Stimulated activated CD4-positive, alpha-beta T cell treated with anti-CD3 and anti-CD28 coated beads, Interleukin-12 subunit alpha, Interleukin-12 subunit beta, amount 100 ng/mL, for 4 hours (primary cell): ENCODE measurements around the gene ADD2.
"Not testable (repeated sequence)": the region's sequence is repeated elsewhere in the genome, so short reads cannot be mapped to it uniquely, and the experiment has no call there.

Experiments
- DNase-seq: peaks from one replicate; pipeline ENCODE4 v3.0.0-alpha.2; 2020

The ADD2 gene

GRCh38 chr2:70747284-70747683, 20.7 kb downstream of the ADD2 start:
- DNase-seq, result no peak

- DNase-seq, result no peak
Observed at GRCh38 chr2:70746094-70746974, 21.7 kb downstream of the ADD2 start.

- no peak for DNase-seq
Observed at GRCh38 chr2:70745276-70745825, 22.6 kb downstream of the ADD2 start.

GRCh38 chr2:70744397-70744796, 23.6 kb downstream of the ADD2 start:
- no peak for DNase-seq

- DNase-seq, result no peak
Observed at GRCh38 chr2:70743677-70744076, 24.3 kb downstream of the ADD2 start.

GRCh38 chr2:70743068-70743467, 24.9 kb downstream of the ADD2 start:
- DNase-seq, result no peak

GRCh38 chr2:70739492-70739891, 28.5 kb downstream of the ADD2 start:
- not testable (repeated sequence) for DNase-seq

GRCh38 chr2:70738159-70738558, 29.8 kb downstream of the ADD2 start:
- DNase-seq, result no peak

GRCh38 chr2:70735071-70735470, 32.9 kb downstream of the ADD2 start:
- no peak for DNase-seq

GRCh38 chr2:70733646-70734180, 34.3 kb downstream of the ADD2 start:
- no peak for DNase-seq

- no peak for DNase-seq
Observed at GRCh38 chr2:70732766-70733645, 35.0 kb downstream of the ADD2 start.

GRCh38 chr2:70730730-70731129, 37.3 kb downstream of the ADD2 start:
- DNase-seq, result no peak

GRCh38 chr2:70729647-70730046, 38.4 kb downstream of the ADD2 start:
- DNase-seq, result no peak

GRCh38 chr2:70728128-70728527, 39.9 kb downstream of the ADD2 start:
- no peak for DNase-seq

- no peak for DNase-seq
Observed at GRCh38 chr2:70726947-70727725, 40.9 kb downstream of the ADD2 start.

- no peak for DNase-seq
Observed at GRCh38 chr2:70725505-70725904, 42.5 kb downstream of the ADD2 start.

- DNase-seq, result no peak
Observed at GRCh38 chr2:70724366-70724765, 43.6 kb downstream of the ADD2 start.

GRCh38 chr2:70723286-70723885, 44.6 kb downstream of the ADD2 start:
- DNase-seq, result no peak

GRCh38 chr2:70720124-70720523, 47.9 kb downstream of the ADD2 start:
- no peak for DNase-seq

- DNase-seq, result no peak
Observed at GRCh38 chr2:70719231-70719630, 48.8 kb downstream of the ADD2 start.

- no peak for DNase-seq
Observed at GRCh38 chr2:70718736-70719135, 49.3 kb downstream of the ADD2 start.

GRCh38 chr2:70718241-70718640, 49.8 kb downstream of the ADD2 start:
- DNase-seq, result no peak
